GM12865 (cell line): ENCODE measurements around the gene PPP1R12C.
A peak's percentile ranks its signal among the peaks of the same experiment; 100 is the strongest.

Source experiments
- DNase-seq: peaks from one replicate; pipeline ENCODE4 v3.0.0; 2010; ENCODE audit warnings: low read depth
- H3K4me3 ChIP-seq: 2 replicates; pipeline ENCODE4 v1.5.1; 2011; ENCODE audit warnings: mild to moderate bottlenecking, low read depth, low read length, control low read depth
- CTCF ChIP-seq: IDR thresholded peaks from 2 replicates; pipeline ENCODE4 v1.5.1; 2011; ENCODE audit warnings: low read length, control low read depth, low read depth, inconsistent platforms; ENCODE audit not compliant: insufficient read depth; ENCODE audit errors: missing control alignments

The PPP1R12C gene

GRCh38 chr19:55082020-55082851, 35.2 kb downstream of the PPP1R12C start:
- no peak for TF ChIP-seq CTCF
- H3K4me3 ChIP-seq: no peak overlapping the region
- DNase-seq: peak; percentile 52

GRCh38 chr19:55081770-55082019, 35.7 kb downstream of the PPP1R12C start:
- no peak overlapping the region; the same call in 1 of the 2 replicates for H3K4me3 ChIP-seq
- no peak for DNase-seq
- no peak for TF ChIP-seq CTCF

DNA sequence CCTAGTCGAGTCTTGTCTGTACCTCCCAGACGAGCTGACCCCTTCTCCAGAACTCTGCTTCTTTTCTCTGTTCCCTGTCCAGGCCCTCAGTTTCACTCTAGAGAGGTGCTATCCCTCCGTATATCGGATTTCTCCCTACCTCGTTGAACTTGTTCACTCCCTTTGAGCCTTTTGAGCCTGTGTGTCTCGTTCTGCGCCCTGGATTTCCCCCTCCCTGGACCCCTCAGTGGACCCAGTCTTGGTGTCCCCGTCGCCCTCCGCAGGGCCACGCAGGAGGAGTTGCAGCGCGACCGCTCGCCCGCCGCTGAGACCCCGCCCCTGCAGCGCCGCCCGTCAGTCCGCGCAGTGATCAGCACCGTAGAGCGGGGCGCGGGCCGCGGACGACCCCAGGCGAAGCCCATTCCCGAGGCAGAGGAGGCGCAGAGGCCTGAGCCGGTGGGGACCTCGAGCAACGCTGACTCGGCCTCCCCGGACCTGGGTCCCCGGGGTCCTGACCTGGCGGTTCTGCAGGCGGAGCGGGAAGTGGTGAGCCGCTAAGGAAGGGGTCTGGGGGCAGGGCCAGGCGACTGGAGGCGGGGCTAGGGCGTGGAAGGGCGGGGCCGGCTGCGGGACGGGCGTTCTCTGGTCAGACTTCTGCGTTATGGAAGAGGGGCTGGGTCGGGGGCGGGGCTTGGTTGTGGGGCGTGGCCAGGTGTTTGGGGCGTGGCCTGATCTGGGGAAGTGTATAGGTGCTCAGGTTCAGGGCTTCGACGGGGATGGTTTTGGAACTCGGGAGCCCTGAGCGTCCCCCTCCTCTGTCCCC, 36.3 kb downstream of the PPP1R12C start:
- DNase-seq: peak; percentile 96
- TF ChIP-seq CTCF: peak; percentile 6
- H3K4me3 ChIP-seq: peak overlapping the region; percentile 67

DNA sequence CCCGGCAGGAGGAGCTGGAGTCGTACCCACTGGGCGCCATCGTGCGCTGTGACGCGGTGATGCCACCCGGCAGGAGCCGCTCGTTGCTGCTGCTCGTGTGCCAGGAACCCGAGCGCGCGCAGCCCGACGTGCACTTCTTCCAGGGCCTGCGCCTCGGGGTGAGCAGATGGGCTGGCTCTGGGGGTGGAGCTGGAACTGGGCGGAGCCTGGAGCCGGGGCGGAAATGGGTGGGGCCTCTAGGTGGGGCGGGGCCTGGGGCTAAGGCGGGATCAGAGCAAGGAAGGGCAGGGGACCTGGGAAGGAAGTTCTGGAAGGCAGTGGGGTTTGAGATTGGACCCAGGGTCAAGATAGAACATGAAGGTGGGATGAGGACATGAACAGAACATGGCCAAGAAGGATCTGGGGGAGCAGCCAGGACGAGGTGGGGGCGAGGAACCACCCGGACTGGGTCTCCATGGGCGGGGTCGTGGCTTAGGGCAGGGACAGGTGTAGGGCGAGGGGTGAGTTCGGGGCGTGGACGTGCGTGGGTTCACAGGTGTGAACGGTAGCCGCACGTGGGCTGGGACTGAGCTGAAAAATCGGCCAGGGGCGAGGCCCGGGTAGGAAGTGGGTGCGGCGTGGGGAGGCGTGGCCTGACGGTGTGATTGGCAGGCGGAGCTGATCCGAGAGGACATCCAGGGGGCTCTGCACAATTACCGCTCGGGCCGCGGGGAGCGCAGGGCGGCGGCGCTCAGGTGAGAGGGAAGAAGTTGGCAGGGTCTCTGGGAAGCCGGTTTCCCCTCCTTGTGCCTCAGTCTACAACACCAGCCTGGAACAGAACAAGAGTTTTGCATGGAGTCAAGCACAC, 37.1 kb downstream of the PPP1R12C start:
- DNase-seq: peak; percentile 89
- H3K4me3 ChIP-seq: peak overlapping the region; percentile 67
- TF ChIP-seq CTCF: no peak

DNA sequence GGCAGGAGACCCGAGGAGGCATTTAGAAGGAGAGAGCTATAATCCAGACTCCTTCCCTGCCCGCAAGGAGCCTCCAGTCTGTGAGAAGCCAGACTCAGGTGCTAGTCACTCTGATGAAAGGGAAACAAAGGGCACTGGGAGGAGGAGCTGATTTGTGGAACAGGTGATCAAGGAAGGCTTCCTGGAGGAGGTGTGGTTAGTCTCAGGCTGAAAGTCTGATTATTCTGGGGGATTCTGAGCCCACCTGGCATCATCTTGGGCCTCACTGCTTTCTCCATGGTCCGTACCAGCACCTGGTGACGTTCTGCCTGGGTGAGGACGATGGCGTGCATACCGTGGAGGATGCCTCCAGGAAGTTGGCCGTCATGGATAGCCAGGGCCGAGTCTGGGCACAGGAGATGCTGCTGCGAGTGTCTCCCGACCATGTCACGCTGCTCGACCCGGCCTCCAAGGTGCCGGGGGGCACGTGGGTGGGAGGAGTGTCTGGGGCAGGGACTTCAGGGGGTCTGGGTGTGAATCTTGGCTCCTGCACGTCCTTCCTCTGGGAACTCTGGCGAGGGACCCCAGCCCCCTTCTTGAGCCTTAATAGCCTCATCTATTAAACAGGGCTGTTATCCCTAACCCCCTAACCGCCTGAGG, 37.9 kb downstream of the PPP1R12C start:
- DNase-seq: no peak
- H3K4me3 ChIP-seq: no peak overlapping the region; the same call in 1 of the 2 replicates

More for the DNA sequence above, 37.9 kb downstream of the PPP1R12C start:
- TF ChIP-seq CTCF: no peak
